SJCRH30 (cell line): ENCODE results near the gene TNRC18. TPM values are rescaled to one million over a fixed set of nuclear protein-coding genes. Genes with fewer than 3 reads are reported as not detected.

Experiments
- DNase-seq, 2 experiments: peaks; one replicate each; pipeline ENCODE4 v3.0.0-alpha.2; 2015 to 2020
- H3K27ac ChIP-seq: fragments of 250-450 bp; sonication (Bioruptor Pico); 2 replicates; pipeline ENCODE4 v1.5.1; 2020; ENCODE audit warnings: mild to moderate bottlenecking, moderate library complexity
- H3K27me3 ChIP-seq: fragments of 250-450 bp; sonication (Bioruptor Pico); 2 replicates; pipeline ENCODE4 v1.5.1; 2020; ENCODE audit warnings: mild to moderate bottlenecking, moderate library complexity
- H3K36me3 ChIP-seq: fragments of 250-450 bp; sonication (Bioruptor Pico); 2 replicates; pipeline ENCODE4 v1.5.1; 2020; ENCODE audit warnings: mild to moderate bottlenecking, moderate library complexity
- H3K4me1 ChIP-seq: fragments of 250-450 bp; sonication (Bioruptor Pico); 2 replicates; pipeline ENCODE4 v1.5.1; 2020; ENCODE audit warnings: mild to moderate bottlenecking, moderate library complexity
- H3K4me3 ChIP-seq: fragments of 250-450 bp; sonication (Bioruptor Pico); 2 replicates; pipeline ENCODE4 v1.5.1; 2020; ENCODE audit warnings: mild to moderate bottlenecking, moderate library complexity
- H3K9me3 ChIP-seq: fragments of 250-450 bp; sonication (Bioruptor Pico); replicated peaks from 2 replicates; pipeline ENCODE4 v1.5.1; 2020; ENCODE audit warnings: mild to moderate bottlenecking, moderate library complexity
- total RNA-seq: library from RNA; depleted of rRNA; stranded (reverse); fragments of >200 nt; shearing (Covaris generic); gene quantifications from 2 replicates; pipeline ENCODE4 v1.2.3, GENCODE V29; 2014

The TNRC18 gene
- total RNA-seq, 1 experiment from 2014 or later: 31.1 TPM

DNA sequence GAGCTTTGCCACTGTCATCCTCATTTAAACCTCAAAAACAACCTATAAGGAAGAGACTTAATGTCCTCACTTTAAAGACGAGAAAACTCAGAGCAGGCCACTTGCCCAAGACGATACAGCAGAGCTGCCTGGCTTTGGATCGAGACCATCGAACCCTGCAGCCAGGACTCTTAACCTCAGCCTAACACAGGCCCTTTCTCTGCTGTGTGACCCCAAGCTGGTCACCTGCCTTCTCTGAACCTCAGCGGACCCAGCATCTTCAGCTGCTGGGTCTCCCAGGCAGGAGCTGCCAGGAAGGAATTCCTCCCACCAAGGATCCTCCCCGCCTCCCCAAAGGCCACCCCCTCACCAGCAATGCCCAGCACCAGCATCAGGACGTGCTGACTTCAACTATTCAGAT lies 32.7 kb downstream of the TNRC18 start:
- peaks cover 29% of the 10 kb centered on the region for H3K36me3 ChIP-seq
- H3K4me3 ChIP-seq: no peak overlapping the region
- H3K4me1 ChIP-seq: no peaks in the 10 kb centered on the region
- no peaks in the 10 kb centered on the region for H3K9me3 ChIP-seq
- H3K27me3 ChIP-seq: no peaks in the 10 kb centered on the region
- no peak overlapping the region for H3K27ac ChIP-seq
- DNase-seq: no peak

DNA sequence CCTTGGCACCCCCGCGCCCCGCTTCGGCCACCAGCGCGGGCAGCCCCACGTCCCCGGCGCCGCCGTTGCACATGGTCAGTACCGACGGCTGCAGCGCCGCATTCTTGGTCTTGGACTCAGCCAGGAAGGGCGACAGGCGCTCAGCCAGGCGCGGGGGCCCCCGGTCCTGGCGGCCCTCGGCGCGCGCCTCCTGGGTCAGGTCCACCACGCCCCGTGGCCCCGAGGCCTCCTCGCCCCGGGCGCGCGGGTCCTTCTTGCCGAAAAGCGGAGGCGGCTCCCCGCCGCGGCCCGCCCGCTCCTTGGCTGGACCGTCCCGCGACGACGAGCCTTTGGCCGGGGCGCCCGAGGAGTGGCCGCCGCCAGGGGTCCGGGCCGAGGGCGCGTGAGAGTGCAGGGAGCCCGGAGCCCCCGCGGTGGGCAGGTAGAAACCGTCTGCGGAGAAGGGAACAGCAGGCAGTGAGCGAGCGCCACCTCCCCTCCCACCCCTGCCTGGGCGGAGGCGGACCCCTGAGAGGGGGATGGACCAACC lies 34.7 kb downstream of the TNRC18 start:
- Histone ChIP-seq H3K27ac (no peak overlapping the region), H3K27me3 (no peaks in the 10 kb centered on the region), H3K4me1 (no peaks in the 10 kb centered on the region), H3K9me3 (no peaks in the 10 kb centered on the region), H3K4me3 (no peak overlapping the region), H3K36me3 (peaks cover 33% of the 10 kb centered on the region)
- DNase-seq: no peak

- Histone ChIP-seq H3K4me3 (no peak overlapping the region), H3K9me3 (no peaks in the 10 kb centered on the region), H3K27ac (no peak overlapping the region), H3K27me3 (no peaks in the 10 kb centered on the region), H3K36me3 (peaks cover 33% of the 10 kb centered on the region), H3K4me1 (no peaks in the 10 kb centered on the region)
- DNase-seq: no peak
Observed at GRCh38 chr7:5388273-5388901, 35.2 kb downstream of the TNRC18 start.

- no peaks in the 10 kb centered on the region for H3K27me3 ChIP-seq
- no peaks in the 10 kb centered on the region for H3K9me3 ChIP-seq
- H3K27ac ChIP-seq: no peak overlapping the region
- no peak overlapping the region for H3K4me3 ChIP-seq
- no peak for DNase-seq
- H3K4me1 ChIP-seq: no peaks in the 10 kb centered on the region
- H3K36me3 ChIP-seq: peaks cover 33% of the 10 kb centered on the region
Observed at GRCh38 chr7:5387711-5388245, 35.9 kb downstream of the TNRC18 start.

- DNase-seq: no peak
- H3K4me1 ChIP-seq: no peaks in the 10 kb centered on the region
- no peak overlapping the region for H3K27ac ChIP-seq
- H3K9me3 ChIP-seq: no peaks in the 10 kb centered on the region
- peaks cover 29% of the 10 kb centered on the region for H3K36me3 ChIP-seq
- H3K27me3 ChIP-seq: no peaks in the 10 kb centered on the region
- H3K4me3 ChIP-seq: no peak overlapping the region
Observed at GRCh38 chr7:5384618-5385017, 39.0 kb downstream of the TNRC18 start.

DNA sequence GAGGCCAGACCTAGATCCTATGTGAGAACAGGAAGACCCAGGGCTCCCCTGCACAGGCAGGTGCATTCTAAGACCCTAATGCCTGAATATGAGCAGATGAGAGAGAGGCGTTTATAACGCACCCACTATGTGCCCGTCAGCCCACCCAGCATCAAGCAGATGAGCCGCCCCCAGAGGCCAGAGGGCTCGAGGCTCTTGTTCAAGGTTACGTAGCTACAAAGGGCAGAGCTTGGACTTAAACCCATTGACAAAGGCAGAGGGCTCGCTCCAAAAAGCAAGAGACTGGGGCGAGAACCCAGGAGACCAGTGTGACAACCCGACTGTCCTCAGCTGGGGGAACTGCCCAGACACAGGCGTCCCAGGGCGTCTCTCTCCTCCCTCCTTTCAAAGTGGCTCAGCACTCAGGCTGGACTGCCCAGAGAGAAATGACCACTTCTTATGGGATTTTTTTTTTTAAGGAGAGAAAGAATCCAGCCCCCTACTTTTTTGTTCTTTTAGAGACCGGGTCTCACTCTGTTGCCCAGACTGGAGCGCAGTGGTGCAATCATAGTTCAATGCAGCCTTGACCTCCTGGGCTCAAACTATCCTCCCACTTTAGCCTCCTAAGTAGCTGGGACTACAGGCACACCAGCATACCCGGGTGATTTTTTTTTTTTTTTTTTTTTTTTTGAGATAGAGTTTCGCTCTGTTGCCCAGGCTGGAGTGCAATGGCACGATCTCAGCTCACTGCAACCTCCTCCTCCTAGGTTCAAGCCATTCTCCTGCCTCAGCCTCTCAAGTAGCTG lies 40.1 kb downstream of the TNRC18 start:
- no peak for DNase-seq
- Histone ChIP-seq H3K9me3 (no peaks in the 10 kb centered on the region), H3K27me3 (no peaks in the 10 kb centered on the region), H3K36me3 (peaks cover 26% of the 10 kb centered on the region), H3K4me3 (no peak overlapping the region), H3K27ac (no peak overlapping the region), H3K4me1 (no peaks in the 10 kb centered on the region)

GRCh38 chr7:5382281-5382892 lies 41.2 kb downstream of the TNRC18 start:
- no peak overlapping the region for H3K4me3 ChIP-seq
- no peaks in the 10 kb centered on the region for H3K4me1 ChIP-seq
- no peaks in the 10 kb centered on the region for H3K27me3 ChIP-seq
- peaks cover 21% of the 10 kb centered on the region for H3K36me3 ChIP-seq
- DNase-seq: peak in 1 of 2 experiments; percentile 26
- H3K9me3 ChIP-seq: no peaks in the 10 kb centered on the region
- H3K27ac ChIP-seq: no peak overlapping the region

DNA sequence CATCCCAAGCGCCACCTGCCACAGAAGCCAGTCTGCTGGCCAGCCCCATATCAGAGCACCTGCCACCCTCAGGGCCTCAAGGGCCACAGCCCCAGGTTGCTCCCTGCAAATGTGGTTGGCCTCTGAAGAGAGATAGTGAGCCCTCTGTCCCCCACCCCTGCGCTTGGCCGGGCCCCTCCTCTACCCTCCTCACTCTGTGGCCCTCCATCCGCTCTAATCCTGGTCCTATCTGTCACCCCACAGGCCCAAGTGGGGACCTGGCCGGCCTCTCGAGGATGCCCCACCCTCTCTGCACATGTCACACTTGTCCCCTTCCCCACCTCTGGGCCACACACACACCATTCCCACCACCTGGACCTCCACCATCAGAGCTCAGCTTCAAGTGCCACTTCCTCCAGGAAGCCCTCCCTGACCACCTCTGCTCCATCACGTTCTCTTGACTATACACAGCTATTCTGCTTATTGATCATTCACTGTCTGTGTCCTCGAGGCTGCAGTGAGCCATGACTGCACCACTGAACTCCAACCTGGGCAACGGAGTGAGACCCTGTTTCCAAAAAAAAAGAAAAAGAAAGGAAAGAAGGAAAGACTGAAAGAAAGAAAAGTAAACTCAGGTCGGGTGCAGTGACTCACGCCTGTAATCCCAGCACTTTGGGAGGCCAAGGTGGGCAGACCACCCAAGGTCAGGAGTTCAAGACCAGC lies 42.4 kb downstream of the TNRC18 start:
- Histone ChIP-seq H3K4me3 (no peak overlapping the region), H3K9me3 (no peaks in the 10 kb centered on the region), H3K36me3 (peaks cover 10% of the 10 kb centered on the region), H3K4me1 (no peaks in the 10 kb centered on the region), H3K27ac (no peak overlapping the region), H3K27me3 (no peaks in the 10 kb centered on the region)
- DNase-seq: no peak

GRCh38 chr7:5380350-5381070 lies 43.1 kb downstream of the TNRC18 start:
- Histone ChIP-seq H3K4me3 (no peak overlapping the region), H3K36me3 (peaks cover 7% of the 10 kb centered on the region), H3K4me1 (no peaks in the 10 kb centered on the region), H3K27me3 (no peaks in the 10 kb centered on the region), H3K9me3 (no peaks in the 10 kb centered on the region), H3K27ac (no peak overlapping the region)
- no peak for DNase-seq

DNA sequence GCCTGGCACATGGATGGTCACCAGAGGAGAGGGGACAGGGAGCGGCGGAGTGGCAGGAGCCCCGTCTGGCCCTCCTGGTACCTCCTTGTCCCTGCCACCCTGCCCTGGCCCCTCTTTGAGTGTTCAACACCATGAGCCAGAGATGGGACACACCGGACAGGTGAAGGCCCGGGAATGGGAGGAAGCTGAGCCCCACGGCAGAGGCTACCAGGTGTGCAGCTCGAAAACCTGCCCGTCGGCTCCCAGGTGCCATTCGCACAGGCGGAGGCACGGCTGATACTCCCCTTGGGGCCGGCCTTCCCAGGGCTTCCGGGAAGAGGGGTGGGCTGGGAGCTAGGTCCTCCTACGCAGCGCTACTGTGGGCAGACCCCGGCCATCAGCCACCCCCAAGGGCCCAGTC lies 44.1 kb downstream of the TNRC18 start:
- H3K36me3 ChIP-seq: peaks cover 4% of the 10 kb centered on the region
- H3K9me3 ChIP-seq: no peaks in the 10 kb centered on the region
- H3K27ac ChIP-seq: no peak overlapping the region
- no peak overlapping the region for H3K4me3 ChIP-seq
- DNase-seq: no peak
- H3K27me3 ChIP-seq: no peaks in the 10 kb centered on the region
- H3K4me1 ChIP-seq: no peaks in the 10 kb centered on the region

DNA sequence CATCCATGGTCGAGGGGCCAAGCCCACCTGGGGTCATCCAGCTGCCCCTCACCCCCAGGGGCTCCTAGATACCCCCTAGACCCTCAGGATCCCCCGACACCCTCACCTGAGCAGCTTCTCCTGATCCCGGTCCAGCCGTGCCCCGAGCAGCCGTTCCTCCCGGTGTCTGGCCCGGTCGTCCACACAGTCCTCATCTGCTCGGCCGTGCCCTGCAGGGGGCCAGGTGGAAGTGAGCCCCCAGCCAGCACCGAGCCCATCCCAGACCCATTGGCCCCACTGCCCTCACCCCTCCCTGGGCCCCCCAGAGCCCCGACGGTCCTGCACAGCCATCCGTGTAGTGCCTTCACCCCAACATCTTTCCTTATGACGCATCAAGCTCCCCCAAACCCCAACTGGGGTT lies 45.8 kb downstream of the TNRC18 start:
- no peak overlapping the region for H3K4me3 ChIP-seq
- H3K36me3 ChIP-seq: peaks cover 4% of the 10 kb centered on the region
- H3K27me3 ChIP-seq: no peaks in the 10 kb centered on the region
- H3K27ac ChIP-seq: no peak overlapping the region
- H3K9me3 ChIP-seq: no peaks in the 10 kb centered on the region
- H3K4me1 ChIP-seq: no peaks in the 10 kb centered on the region
- DNase-seq: no peak

DNA sequence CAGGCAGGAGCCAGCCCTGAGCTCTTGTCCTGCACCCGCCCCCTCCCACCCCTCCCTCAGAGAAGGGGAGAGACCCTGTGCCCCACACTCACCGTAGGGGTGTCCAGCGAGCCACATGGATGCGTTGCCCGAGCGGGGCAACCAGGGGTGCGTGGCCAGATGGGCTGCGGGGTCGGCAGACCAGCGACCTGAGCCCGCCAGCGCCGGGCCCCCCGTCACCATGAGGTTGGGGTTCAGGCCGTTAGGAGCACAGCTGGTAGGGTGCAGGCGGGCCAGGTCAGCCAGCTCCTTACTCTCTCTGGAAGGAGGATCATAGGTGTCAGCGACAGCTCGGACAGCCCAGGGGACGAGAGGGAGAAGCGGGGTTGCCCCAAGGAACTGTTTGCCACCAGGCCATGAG lies 46.4 kb downstream of the TNRC18 start:
- no peaks in the 10 kb centered on the region for H3K4me1 ChIP-seq
- peaks cover 4% of the 10 kb centered on the region for H3K36me3 ChIP-seq
- DNase-seq: no peak

GRCh38 chr7:5375925-5376324 lies 47.7 kb downstream of the TNRC18 start:
- peaks cover 4% of the 10 kb centered on the region for H3K36me3 ChIP-seq

More for the DNA sequence above, 46.4 kb downstream of the TNRC18 start:
- no peaks in the 10 kb centered on the region for H3K9me3 ChIP-seq
- no peaks in the 10 kb centered on the region for H3K27me3 ChIP-seq
- no peak overlapping the region for H3K4me3 ChIP-seq
- no peak overlapping the region for H3K27ac ChIP-seq

GRCh38 chr7:5374464-5374863 lies 49.2 kb downstream of the TNRC18 start:
- Histone ChIP-seq H3K27ac (no peak overlapping the region), H3K9me3 (no peaks in the 10 kb centered on the region), H3K27me3 (no peaks in the 10 kb centered on the region), H3K36me3 (peaks cover 8% of the 10 kb centered on the region), H3K4me1 (no peaks in the 10 kb centered on the region), H3K4me3 (no peak overlapping the region)
- no peak for DNase-seq

More at GRCh38 chr7:5375925-5376324, 47.7 kb downstream of the TNRC18 start:
- H3K4me1 ChIP-seq: no peaks in the 10 kb centered on the region
- no peaks in the 10 kb centered on the region for H3K27me3 ChIP-seq
- DNase-seq: no peak
- no peak overlapping the region for H3K27ac ChIP-seq
- no peaks in the 10 kb centered on the region for H3K9me3 ChIP-seq
- no peak overlapping the region for H3K4me3 ChIP-seq
